ENCODE data around the gene CPZ. TPM values are rescaled to one million over a fixed set of nuclear protein-coding genes. Genes with fewer than 3 reads are reported as not detected.
"Not testable (repeated sequence)": the region's sequence is repeated elsewhere in the genome, so short reads cannot be mapped to it uniquely, and the experiment has no call there.

Gene CPZ
- total RNA-seq, 2 donors from 2014 or later = 1.0 to 2.9 TPM

- intact Hi-C loops (cut with DNase I, micrococcal nuclease) = no loop called here
- ATAC-seq (no peak), DNase-seq (no peak)
Measured at GRCh38 chr4:8616831-8617230, 24.3 kb downstream of the CPZ start.

- intact Hi-C loops (cut with DNase I, micrococcal nuclease) = no loop called here
- ATAC-seq (no peak), DNase-seq (no peak)
Measured at GRCh38 chr4:8617486-8618040, 25.0 kb downstream of the CPZ start.

- intact Hi-C loops (cut with DNase I, micrococcal nuclease) = no loop called here
- no peak for ATAC-seq
- no peak for DNase-seq
Measured at GRCh38 chr4:8618421-8618820, 25.9 kb downstream of the CPZ start.

- intact Hi-C loops (cut with DNase I, micrococcal nuclease) = no loop called here
- no peak for ATAC-seq
- no peak for DNase-seq
Measured at GRCh38 chr4:8618961-8619720, 26.6 kb downstream of the CPZ start.

- intact Hi-C loops (cut with DNase I, micrococcal nuclease); DNase-seq: not testable (repeated sequence)
Measured at GRCh38 chr4:8621135-8621534, 28.6 kb downstream of the CPZ start.

GRCh38 chr4:8624601-8625272 is 32.2 kb downstream of the CPZ start:
- DNase-seq; intact Hi-C loops (cut with DNase I, micrococcal nuclease): not testable (repeated sequence)
- ATAC-seq = peak; percentile 85

More at GRCh38 chr4:8621135-8621534, 28.6 kb downstream of the CPZ start:
- ATAC-seq = not testable (repeated sequence)

GRCh38 chr4:8630240-8630905 is 37.8 kb downstream of the CPZ start:
- intact Hi-C loops (cut with DNase I, micrococcal nuclease); DNase-seq: not testable (repeated sequence)
- peak; percentile 86 for ATAC-seq

- intact Hi-C loops (cut with DNase I, micrococcal nuclease); DNase-seq; ATAC-seq: not testable (repeated sequence)
Measured at GRCh38 chr4:8631896-8632295, 39.3 kb downstream of the CPZ start.

GRCh38 chr4:8634773-8635172 is 42.2 kb downstream of the CPZ start:
- DNase-seq; intact Hi-C loops (cut with DNase I, micrococcal nuclease); ATAC-seq: not testable (repeated sequence)

GRCh38 chr4:8635897-8636554 is 43.5 kb downstream of the CPZ start:
- intact Hi-C loops (cut with DNase I, micrococcal nuclease); DNase-seq: not testable (repeated sequence)
- peak; percentile 91 for ATAC-seq

- intact Hi-C loops (cut with DNase I, micrococcal nuclease) = no loop called here
- ATAC-seq (no peak), DNase-seq (no peak)
Measured at GRCh38 chr4:8637456-8637984, 45.0 kb downstream of the CPZ start.

- ATAC-seq (no peak), DNase-seq (no peak)
- intact Hi-C loops (cut with DNase I, micrococcal nuclease) = no loop called here
Measured at GRCh38 chr4:8639021-8639420, 46.5 kb downstream of the CPZ start.

GRCh38 chr4:8639777-8640720 is 47.5 kb downstream of the CPZ start:
- intact Hi-C loops (cut with DNase I, micrococcal nuclease) = no loop called here
- DNase-seq (no peak), ATAC-seq (no peak)

- no peak for ATAC-seq
- DNase-seq = no peak
- intact Hi-C loops (cut with DNase I, micrococcal nuclease) = no loop called here
Measured at GRCh38 chr4:8640816-8641215, 48.3 kb downstream of the CPZ start.

- DNase-seq (no peak), ATAC-seq (no peak)
- intact Hi-C loops (cut with DNase I, micrococcal nuclease) = no loop called here
Measured at GRCh38 chr4:8641256-8641655, 48.7 kb downstream of the CPZ start.

GRCh38 chr4:8641931-8642650 is 49.5 kb downstream of the CPZ start:
- intact Hi-C loops (cut with DNase I, micrococcal nuclease) = no loop called here
- no peak for ATAC-seq
- DNase-seq = no peak

Measured in left colon (tissue), 2 donors.